Astrocyte of the spinal cord (primary cell): ENCODE measurements around the gene PRDX6.

ENCODE experiments used
- DNase-seq: peaks from one replicate; pipeline ENCODE4 v3.0.0; 2011; ENCODE audit warnings: low read depth, low spot score
- H3K4me3 ChIP-seq: 2 replicates; pipeline ENCODE4 v1.5.1; 2011; ENCODE audit warnings: low read depth, mild to moderate bottlenecking, low read length, moderate library complexity
- in situ Hi-C: cut with HindIII; loops from 2 replicates; pipeline ENCODE4 v1.10.0; 2017; ENCODE audit warnings: low sequenced_read_pairs
- TF ChIP-seq, protein P1 (sequence below): IDR thresholded peaks from 2 replicates; pipeline ENCODE4 v1.5.1; 2012; ENCODE audit warnings: low read depth, mild to moderate bottlenecking, low read length, inconsistent platforms

The PRDX6 gene, protein sequence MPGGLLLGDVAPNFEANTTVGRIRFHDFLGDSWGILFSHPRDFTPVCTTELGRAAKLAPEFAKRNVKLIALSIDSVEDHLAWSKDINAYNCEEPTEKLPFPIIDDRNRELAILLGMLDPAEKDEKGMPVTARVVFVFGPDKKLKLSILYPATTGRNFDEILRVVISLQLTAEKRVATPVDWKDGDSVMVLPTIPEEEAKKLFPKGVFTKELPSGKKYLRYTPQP

DNA sequence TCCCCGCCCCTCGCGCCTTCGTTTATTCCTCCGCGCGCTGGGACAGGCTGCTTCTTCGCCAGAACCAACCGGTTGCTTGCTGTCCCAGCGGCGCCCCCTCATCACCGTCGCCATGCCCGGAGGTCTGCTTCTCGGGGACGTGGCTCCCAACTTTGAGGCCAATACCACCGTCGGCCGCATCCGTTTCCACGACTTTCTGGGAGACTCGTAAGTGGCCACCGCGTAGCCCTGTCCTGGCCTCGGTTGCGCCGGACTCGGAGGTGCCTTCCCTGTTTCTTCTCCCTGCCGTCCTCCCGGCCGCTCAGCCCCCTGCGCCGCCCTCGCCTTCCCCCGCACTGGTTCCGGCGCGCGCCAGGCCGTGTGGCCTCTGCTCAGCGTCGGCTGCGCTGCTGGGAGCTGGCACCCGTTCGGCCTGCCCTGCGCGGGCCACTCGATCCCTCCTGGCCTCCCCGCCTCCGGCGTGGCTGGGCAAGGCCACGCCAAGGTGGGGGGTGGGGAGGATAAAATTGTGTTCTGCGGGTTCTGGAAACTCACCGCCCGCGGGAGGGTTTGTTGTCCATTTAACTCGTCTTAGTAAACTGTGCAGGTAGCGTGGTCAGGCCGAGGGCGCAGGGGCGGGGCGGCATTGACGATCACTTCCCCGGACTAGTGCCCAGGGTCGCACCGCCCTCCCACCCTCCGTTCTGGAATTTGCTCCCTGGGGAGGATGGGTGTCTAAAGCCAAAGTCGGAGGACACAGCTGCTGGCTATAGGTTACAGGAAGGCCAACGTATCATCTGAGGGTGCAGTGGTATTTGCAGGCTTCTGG is at the start of gene PRDX6:
PRDX6 (plus strand) TSS at position 50 of the 808 bp plus-strand sequence; CDS start at position 113, 63 bp downstream.
- H3K4me3 ChIP-seq, result peak within 1 kb of the TSS; percentile 79
- in situ Hi-C loops, result no loop called here
- DNase-seq, result peak; percentile 80
- TF ChIP-seq, protein P1, sequence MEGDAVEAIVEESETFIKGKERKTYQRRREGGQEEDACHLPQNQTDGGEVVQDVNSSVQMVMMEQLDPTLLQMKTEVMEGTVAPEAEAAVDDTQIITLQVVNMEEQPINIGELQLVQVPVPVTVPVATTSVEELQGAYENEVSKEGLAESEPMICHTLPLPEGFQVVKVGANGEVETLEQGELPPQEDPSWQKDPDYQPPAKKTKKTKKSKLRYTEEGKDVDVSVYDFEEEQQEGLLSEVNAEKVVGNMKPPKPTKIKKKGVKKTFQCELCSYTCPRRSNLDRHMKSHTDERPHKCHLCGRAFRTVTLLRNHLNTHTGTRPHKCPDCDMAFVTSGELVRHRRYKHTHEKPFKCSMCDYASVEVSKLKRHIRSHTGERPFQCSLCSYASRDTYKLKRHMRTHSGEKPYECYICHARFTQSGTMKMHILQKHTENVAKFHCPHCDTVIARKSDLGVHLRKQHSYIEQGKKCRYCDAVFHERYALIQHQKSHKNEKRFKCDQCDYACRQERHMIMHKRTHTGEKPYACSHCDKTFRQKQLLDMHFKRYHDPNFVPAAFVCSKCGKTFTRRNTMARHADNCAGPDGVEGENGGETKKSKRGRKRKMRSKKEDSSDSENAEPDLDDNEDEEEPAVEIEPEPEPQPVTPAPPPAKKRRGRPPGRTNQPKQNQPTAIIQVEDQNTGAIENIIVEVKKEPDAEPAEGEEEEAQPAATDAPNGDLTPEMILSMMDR, result no peak

DNA sequence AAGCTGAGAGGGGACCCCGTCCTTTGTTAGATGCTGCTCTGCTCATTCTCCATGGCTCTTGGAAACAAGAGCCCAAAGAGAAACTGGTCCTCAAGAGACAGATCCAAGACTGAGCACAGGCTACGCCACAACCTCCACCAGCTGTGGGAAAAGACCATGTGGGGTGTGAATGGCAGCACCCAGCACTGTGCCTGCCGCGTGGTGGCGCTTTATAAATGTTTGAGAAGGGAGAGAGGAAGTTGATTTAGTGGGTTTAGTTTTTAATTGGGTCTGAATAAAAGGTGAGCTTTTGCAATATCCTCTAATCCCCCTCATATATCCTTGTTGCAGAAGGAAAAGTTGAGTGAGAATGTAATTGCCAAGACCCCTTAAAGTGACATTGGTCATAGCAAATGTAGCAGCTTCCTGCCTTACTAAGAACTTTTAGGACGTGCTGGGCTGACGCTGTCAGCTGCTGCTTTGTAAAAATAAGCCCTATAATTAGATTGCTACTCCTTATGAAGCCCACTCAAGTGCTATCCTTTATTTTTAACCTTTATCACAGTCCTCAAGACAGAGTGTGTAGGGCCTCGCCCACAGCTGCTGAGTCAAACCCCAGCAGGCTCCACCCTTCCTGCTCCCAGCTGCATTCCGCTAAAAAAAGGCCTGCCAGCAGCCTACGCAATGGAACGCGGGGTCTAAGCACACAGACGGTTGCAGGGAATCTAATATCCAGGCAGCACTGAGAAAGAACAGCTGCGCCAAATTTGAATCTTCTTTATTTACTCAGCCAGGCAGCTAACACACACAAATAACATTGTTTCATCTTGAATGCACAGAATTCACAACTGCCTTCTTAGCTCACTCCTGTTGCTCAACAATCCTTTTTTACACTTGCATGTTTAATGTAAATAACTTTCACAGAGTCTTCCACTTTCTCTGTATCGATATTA is 47.4 kb upstream of the PRDX6 start:
- peak; percentile 96 for DNase-seq
- TF ChIP-seq, protein P1, result peak; percentile 76
- in situ Hi-C loops, result no loop called here
- H3K4me3 ChIP-seq, result no peak overlapping the region

DNA sequence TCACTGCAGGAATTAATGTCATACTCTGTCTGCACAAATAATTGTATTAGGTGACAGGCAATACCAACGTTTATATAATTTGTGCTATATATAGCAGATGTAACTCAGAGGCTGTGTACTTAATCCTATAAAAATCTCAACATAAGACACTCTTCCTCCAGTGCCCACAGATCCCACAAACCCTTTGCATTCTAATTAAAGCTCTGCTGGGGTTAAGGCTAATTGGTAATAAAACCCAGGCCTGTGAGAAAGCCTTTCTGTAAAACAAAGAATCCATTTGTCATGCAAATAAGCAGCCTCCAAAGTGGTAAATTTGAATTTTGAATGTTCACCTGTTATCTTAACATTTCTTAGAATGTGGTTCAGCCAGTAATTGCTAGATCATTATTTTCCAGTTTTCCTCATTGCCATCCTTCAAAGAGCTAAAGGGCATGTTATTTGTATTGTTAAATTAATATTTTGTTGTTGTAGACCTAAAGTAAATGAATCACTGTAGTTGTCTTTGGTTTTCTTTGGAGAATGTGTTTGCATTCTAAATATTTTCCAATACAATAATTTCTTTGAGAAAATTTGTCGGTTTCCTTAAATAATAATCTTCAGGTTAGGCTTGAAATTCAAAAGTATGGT is 46.3 kb upstream of the PRDX6 start:
- TF ChIP-seq, protein P1, result no peak
- no peak for DNase-seq
- no peak overlapping the region for H3K4me3 ChIP-seq
- in situ Hi-C loops, result no loop called here

DNA sequence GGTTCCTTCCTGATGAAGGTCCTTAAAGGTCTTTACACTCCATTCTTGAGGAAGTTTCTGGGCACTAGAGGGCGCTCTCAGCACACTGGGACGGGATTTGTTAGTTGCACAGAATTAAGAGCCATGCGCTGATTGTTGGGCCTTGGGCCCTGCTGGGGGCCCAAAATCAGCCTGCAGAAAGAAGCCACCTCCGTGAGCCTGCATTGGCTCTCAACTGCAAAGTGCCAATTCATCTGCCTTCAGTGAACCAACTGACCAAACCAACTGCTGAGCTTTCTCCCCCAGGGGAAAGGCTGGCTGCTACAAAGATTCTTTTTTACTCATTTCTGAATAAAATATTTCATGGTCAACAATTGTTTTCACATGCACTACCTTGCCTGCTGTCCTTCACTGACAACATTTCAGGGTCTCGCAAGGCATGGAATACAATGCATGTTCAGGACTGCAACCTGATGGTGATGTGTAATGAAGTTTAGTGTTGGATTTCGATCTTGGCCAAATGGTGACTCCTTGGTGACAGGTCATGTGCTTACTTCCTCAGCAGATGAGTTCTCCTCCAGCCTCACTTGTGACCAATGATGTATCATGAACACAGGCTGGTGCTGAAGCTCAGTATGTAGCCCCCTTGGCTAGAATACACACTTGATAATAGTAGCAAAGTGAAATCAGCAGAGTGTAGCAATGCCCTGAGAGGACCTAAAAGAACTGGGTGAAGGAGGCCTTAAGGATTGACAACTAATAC is 45.7 kb upstream of the PRDX6 start:
- no peak overlapping the region for H3K4me3 ChIP-seq
- TF ChIP-seq, protein P1, result peak; percentile 89
- in situ Hi-C loops, result no loop called here
- peak; percentile 92 for DNase-seq

DNA sequence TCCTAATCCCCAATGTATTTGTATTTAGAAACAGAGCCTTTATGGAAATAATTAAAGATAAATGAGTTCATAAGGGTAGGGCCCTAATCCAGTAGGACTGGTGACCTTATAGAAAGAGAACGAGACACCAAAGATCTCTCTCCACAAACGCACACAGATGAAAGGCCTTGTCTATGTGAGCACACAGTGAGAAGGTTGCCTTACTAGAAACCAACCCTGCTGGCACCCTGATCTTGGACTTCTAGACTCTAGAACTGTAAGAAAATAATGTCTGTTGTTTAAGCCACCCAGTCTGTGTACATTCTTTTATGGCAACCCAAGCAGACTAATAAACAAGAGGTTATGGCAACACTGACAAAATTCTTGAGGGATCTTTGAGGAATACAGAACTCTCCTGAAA is 44.8 kb upstream of the PRDX6 start:
- DNase-seq, result no peak
- TF ChIP-seq, protein P1, result no peak
- in situ Hi-C loops, result no loop called here
- no peak overlapping the region for H3K4me3 ChIP-seq
